Stimulated activated CD8-positive, alpha-beta memory T cell treated with anti-CD3 and anti-CD28 coated beads, Interleukin-4, amount 100 ng/mL, for 4 hours (primary cell): ENCODE measurements around the gene TGFB1.
"Not testable (repeated sequence)": the region's sequence is repeated elsewhere in the genome, so short reads cannot be mapped to it uniquely, and the experiment has no call there.

Source experiments
- DNase-seq, 2 donors: peaks; one replicate each; pipeline ENCODE4 v3.0.0-alpha.2; 2020; ENCODE audit warnings: low read depth in 2 of 2, low spot score in 1 of 2

The TGFB1 gene

DNA sequence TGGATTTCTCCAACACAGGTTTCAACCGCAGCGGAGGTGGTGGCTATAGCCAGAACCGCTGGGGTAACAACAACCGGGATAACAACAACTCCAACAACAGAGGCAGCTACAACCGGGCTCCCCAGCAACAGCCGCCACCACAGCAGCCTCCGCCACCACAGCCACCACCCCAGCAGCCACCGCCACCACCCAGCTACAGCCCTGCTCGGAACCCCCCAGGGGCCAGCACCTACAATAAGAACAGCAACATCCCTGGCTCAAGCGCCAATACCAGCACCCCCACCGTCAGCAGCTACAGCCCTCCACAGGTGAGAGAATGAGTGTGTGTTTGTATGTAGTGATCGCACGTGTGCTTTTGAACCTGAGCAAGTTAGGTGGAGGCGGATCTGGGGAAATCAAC, 49.8 kb downstream of the TGFB1 start:
- no peak for DNase-seq

DNA sequence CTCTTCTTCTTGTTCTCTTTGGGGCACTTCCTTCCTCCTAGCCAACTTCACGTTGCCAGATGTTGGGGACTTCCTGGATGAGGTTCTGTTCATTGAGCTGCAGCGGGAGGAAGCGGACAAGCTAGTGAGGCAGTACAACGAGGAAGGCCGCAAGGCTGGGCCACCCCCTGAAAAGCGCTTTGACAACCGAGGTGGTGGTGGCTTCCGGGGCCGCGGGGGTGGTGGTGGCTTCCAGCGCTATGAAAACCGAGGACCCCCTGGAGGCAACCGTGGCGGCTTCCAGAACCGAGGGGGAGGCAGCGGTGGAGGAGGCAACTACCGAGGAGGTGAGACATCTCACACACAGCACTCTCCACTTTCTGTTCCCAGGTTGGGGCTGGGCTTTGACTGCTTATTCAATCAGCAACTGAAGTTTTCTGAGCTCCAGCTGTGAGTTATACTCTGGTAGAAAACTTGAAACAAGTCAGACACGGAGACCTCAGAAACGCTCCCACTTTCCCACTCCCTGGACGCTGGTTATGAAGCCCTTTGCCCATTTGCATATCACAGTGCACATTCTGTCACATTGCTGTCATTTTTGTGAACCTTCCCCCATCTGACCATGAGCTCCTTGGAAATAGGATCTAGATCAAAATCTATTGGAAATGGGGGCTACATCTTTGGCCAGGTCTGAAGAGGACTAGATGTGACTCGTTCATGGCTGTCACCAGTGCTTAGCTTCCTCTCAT, 50.9 kb downstream of the TGFB1 start:
- DNase-seq, result peak; percentile 44 to 70

DNA sequence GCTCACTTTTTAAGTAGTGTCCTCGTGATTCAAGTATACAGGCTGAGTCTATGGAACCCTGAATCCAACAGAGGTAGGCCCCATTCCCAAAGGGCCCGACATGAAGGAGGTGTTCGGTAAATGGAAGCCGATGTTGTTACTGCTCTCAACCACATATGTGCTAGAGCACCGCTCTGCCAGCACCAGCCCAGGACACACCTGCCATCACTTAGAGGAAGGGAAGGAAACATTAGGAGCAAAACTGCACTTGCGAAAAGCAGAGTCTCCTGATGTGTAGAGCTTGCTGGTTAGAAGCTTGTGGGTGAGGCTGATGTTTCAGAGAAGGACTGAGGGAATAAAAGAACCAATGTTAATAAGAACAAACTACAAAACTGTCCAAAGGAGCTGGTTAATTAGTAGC, 53.2 kb downstream of the TGFB1 start:
- no peak for DNase-seq

DNA sequence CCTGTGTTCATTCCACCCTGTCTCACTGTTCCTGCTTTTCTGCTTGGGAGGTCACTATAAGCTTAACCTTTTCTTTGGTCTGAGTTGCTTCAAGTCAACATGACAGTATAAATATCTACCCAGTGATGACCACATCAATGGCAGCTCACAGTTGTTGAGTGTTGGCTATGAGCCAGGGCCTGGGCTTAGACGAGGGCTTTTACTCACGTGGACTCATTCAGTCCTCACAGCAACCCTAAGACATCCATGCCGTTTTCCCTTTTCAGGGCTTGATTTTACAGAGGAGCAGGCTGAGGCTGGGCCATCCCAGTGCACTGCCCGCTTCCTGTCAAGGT, 54.0 kb downstream of the TGFB1 start:
- no peak for DNase-seq

DNA sequence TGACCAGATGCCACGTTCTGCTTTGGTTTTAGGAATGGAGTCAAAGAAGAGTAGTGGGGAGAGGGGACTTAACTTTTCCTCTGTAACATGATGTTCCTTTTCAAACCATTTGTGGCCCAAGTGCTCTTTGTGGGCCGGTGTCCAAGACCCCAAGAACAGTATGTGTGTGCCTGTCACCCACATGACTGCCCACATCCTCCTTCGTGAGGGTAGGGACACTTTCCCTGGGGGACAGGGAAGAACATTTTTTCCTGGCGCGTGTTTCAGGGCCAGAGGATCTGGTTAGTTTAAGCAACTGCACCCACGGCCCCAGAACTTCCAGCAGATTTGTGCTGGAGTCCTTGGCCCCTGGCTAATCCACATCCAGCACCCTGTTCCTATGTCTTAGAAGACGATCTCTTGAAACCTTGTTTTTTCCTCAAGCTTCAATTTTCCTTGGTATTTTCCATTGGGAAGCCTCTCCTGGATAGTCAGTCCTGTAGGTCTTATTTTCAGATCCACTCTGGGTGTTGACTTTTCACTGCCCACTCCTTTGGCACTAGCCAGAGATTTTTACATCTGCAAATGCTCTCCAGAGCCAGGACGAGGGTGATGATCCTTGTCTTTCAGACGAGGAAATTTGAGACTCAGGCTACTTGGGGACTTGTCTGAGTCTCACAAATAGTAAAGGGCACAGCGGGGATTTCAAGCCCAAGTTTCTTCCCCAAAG, 54.5 kb downstream of the TGFB1 start:
- DNase-seq, result no peak

DNA sequence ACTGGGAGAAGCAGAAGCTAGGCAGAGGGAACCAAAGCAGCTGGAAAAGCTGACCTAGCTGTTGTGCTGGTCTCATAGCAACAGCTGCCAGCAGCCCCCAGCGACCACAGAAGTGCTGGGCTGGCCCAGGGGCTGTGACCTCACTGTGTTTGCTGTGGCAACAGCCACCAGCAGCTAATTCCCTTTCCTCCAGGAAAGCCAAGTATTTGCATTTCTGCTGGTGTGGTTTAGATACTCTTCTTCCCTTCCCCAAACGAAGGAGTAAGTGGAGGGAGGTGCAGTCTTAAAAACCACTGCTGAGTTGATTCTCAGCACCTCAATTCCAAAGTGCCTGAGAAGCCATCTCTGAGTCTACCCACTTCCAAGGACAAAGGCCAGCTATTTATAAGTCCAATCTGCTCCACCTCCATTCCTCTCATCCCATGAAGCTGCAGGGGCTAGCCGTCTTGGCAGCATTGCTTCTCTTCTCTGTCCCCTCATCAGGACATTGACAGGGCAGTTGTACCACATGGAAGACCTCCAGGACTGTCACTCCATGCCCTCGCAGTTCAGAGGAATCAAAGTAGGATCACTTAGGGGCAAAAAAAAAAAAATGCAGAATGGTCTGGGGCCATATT, 55.3 kb downstream of the TGFB1 start:
- no peak for DNase-seq

DNA sequence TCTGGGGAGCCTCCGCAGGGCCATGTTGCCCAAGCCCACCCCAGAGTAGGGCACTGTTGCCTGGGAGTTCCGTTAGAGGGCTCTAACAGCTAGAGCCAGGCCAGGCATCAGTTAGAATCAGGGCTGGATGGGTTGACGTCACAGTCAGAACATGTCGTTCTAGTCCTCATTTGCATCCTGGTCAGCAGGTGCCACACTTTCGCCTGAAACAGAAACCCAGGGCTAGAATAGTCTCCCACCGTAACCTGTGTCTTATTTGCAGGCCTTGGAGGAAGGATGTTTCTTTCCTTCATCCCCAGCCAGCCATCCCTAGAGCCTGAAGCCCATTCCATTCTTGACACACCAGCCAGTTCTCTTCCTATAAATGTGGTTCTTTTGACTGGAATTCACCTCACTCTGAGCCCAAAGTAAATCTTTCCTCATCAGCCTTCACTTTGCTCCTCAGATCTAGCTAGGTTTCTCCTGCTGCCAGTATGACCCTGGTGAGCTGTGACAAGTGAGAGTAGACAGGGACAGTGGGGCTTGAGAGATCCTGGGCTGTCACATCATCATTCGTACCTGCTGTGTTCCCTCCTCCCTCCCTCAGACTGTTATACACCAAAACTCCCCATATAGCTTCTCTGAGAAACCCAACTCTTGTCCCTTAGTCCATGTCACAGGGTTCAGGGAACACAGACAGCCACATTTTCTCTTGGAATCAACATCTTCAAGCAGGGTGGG, 55.9 kb downstream of the TGFB1 start:
- DNase-seq, result no peak

DNA sequence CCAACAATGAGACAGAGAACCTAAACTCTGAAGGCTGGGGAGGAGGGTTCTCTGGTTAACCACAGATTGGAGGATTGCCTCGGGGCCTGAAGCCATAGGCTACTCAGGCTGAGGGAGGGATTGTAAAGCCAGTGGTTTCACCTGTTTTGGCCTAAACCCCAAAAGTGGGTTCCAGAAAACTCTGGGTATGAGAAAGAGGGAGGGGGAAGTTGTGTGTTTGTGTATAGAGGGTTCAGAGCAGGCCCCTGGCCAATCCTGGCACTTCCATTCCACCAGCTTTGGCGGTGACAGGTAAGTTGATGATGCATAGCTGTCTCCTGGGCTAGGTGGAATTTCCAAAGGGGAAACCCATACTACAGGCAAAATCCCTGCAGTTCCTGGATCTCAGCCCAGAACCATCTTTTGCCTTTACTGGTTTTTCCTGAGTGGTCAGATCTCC, 57.3 kb downstream of the TGFB1 start:
- no peak for DNase-seq

DNA sequence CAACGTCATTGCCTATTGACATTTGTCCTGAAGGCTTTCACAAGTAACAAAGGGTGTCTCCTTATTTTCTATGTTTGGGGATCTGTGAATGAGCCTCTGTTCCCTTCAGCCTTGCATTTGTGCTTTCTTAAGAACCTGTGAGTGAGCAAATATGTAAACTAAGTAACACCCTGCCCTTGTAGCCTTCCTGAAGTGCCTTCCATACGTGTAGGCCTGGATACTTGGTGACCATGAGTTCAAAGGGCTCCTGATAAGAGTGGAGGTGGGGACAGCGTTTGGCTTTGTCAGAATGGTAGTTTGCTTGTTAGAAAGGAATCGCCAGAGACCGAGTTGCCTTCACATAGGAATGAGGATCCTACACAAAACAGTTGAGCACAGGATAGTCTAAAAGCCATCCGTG, 58.2 kb downstream of the TGFB1 start:
- no peak for DNase-seq

DNA sequence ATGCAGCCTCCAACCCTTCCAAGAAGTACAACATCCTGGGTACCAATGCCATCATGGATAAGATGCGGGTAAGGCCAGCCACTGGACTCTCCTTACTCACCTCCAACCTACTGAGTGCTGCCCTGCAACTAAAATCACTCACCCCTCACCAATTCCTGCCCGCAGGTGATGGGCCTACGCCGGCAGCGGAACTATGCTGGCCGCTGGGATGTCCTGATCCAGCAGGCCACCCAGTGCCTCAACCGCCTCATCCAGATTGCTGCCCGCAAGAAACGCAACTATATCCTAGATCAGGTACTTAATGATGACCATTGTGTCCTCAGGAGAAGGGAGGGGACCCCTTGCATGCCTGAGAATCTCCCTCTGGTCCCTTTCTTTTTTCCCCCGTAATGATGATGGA, 59.3 kb downstream of the TGFB1 start:
- no peak for DNase-seq

DNA sequence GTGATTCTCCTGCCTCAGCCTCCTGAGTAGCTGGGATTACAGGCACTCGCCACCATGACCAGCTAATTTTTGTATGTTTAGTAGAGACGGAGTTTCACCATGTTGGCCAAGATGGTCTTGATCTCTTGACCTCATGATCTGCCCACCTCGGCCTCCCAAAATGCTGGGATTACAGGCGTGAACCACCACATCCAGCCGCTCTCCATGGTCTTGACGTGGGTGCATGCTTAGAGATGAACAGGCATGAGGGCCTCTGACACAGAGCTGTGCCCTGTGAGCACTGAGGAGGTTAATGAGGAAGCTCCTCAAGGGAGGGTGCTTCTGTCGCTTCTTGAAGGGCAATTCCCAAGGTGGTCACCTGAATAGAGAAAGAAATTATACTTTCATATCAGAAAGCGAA, 63.9 kb downstream of the TGFB1 start:
- not testable (repeated sequence) for DNase-seq

DNA sequence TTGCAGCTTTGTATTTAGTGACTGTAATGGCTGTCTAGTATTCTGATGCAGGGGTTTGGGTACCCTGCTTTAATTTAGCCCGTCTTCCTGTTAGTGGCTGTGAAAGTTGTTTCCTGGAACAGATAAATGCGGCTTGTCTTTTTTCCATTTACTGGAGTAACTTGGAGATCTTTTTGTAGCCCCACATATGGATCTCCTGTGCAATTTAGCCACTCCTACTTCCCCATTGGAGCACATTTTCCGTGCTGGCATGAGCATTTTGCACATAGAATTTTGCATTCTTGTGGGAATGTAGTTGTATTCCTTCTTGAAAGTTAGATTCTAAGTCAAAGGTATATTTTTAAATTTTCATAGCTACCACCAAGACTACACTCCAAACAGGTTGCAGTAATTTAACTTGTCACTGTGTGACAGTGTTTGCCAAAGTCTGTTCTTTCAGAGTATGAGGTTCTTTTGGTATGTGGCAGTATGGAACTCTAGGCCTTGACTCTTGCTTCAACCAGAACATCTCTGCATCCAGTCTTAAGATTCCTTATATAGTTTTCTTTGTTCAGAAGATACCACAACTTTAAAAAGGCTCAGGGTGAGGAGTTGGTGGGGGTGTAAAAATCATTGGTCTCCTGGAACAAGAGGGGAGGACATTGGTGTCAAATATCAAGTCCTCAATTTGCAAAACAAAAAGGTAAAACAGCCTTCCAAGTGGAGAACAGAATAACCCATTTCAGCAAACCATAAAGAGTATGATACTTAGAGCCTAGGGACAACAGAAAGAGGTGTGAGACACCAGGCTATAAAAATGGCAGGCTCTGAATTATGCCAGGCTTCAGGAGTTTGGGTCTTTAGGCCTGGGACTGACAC, 64.8 kb downstream of the TGFB1 start:
- no peak for DNase-seq
